Neutrophil (primary cell): ENCODE results near the gene CUBN.

Experiments
- H3K27ac ChIP-seq: fragments of 200-600 bp; sonication (generic); 2 replicates; pipeline ENCODE4 v1.5.1; 2016; ENCODE audit warnings: mild to moderate bottlenecking, moderate library complexity
- H3K27me3 ChIP-seq: fragments of 200-600 bp; sonication (generic); 2 replicates; pipeline ENCODE4 v1.6.0; 2016; ENCODE audit warnings: mild to moderate bottlenecking
- H3K36me3 ChIP-seq: fragments of 200-600 bp; sonication (generic); 2 replicates; pipeline ENCODE4 v1.5.1; 2017
- H3K4me1 ChIP-seq, 2 experiments: fragments of 200-600 bp in 1 of 2; sonication (generic) in 1 of 2; 1 replicate in 1 of 2; 2 replicates in 1 of 2; pipeline versions ENCODE4 v1.5.1 to v1.6.1; 2013 to 2016; ENCODE audit warnings: low read depth in 1 of 2, low read length in 1 of 2, mild to moderate bottlenecking in 1 of 2, moderate library complexity in 1 of 2; ENCODE audit not compliant: control insufficient read depth in 1 of 2, insufficient read depth in 1 of 2
- H3K4me3 ChIP-seq, 2 experiments: fragments of 200-600 bp in 1 of 2; sonication (generic) in 1 of 2; 1 replicate in 1 of 2; 2 replicates in 1 of 2; pipeline ENCODE4 v1.5.1; 2013 to 2016; ENCODE audit warnings: low read depth in 1 of 2, low read length in 1 of 2, mild to moderate bottlenecking in 1 of 2, moderate library complexity in 1 of 2
- H3K9me3 ChIP-seq: fragments of 200-600 bp; sonication (generic); 2 replicates; pipeline ENCODE4 v1.5.1; 2016
- CTCF ChIP-seq: fragments of 200-600 bp; sonication (generic); IDR thresholded peaks from 2 replicates; pipeline ENCODE4 v1.5.1; 2016; ENCODE audit warnings: antibody characterized with exemption

Gene CUBN

GRCh38 chr10:16799621-16800020, 330.0 kb downstream of the CUBN start:
- no peak for TF ChIP-seq CTCF
- no peaks in the 10 kb centered on the region for H3K36me3 ChIP-seq
- peak overlapping the region; percentile 13 for H3K27ac ChIP-seq
- no peak overlapping the region for H3K4me3 ChIP-seq
- H3K27me3 ChIP-seq: no peaks in the 10 kb centered on the region
- H3K4me1 ChIP-seq: peaks cover 9 to 12% of the 10 kb centered on the region in 2 experiments
- H3K9me3 ChIP-seq: no peaks in the 10 kb centered on the region

- H3K27me3 ChIP-seq: no peaks in the 10 kb centered on the region
- no peak for TF ChIP-seq CTCF
- H3K4me1 ChIP-seq: peaks cover 9 to 12% of the 10 kb centered on the region in 2 experiments
These were observed 331.0 kb downstream of the CUBN start for GRCh38 chr10:16798571-16798970.

GRCh38 chr10:16795410-16796073, 334.1 kb downstream of the CUBN start:
- Histone ChIP-seq H3K4me3 (no peak overlapping the region), H3K9me3 (no peaks in the 10 kb centered on the region), H3K27ac (no peak overlapping the region), H3K4me1 (peaks cover 9 to 12% of the 10 kb centered on the region in 2 experiments), H3K27me3 (no peaks in the 10 kb centered on the region), H3K36me3 (peaks cover 13% of the 10 kb centered on the region)
- TF ChIP-seq CTCF: no peak

More at GRCh38 chr10:16798571-16798970, 331.0 kb downstream of the CUBN start:
- Histone ChIP-seq H3K9me3 (no peaks in the 10 kb centered on the region), H3K36me3 (no peaks in the 10 kb centered on the region), H3K4me3 (no peak overlapping the region), H3K27ac (no peak overlapping the region)

GRCh38 chr10:16794005-16794404, 335.6 kb downstream of the CUBN start:
- Histone ChIP-seq H3K4me3 (no peak overlapping the region), H3K27ac (no peak overlapping the region), H3K36me3 (peaks cover 19% of the 10 kb centered on the region), H3K9me3 (no peaks in the 10 kb centered on the region), H3K27me3 (no peaks in the 10 kb centered on the region), H3K4me1 (no peaks in the 10 kb centered on the region)
- no peak for TF ChIP-seq CTCF

GRCh38 chr10:16792675-16793074, 336.9 kb downstream of the CUBN start:
- Histone ChIP-seq H3K27ac (no peak overlapping the region), H3K4me1 (no peaks in the 10 kb centered on the region), H3K4me3 (no peak overlapping the region), H3K27me3 (no peaks in the 10 kb centered on the region), H3K9me3 (no peaks in the 10 kb centered on the region), H3K36me3 (peaks cover 19% of the 10 kb centered on the region)
- no peak for TF ChIP-seq CTCF
